WTC11 (cell line): Measurements from ENCODE around the gene CPD. TPM values are rescaled to one million over a fixed set of nuclear protein-coding genes. Genes with fewer than 3 reads are reported as not detected.

Source experiments
- ATAC-seq: fragments of 200-7000 bp; cut with Tn5 transposase; 2 replicates; pipeline ENCODE4 v1.10.0; 2021; ENCODE audit warnings: mild to moderate bottlenecking, moderate library complexity
- CTCF ChIA-PET: fragments of 300-600 bp; sonication (Branson Sonifier 250); formaldehyde crosslinking; loops from one replicate; lab custom pipeline; 2021; ENCODE audit warnings: antibody characterized with exemption; lab: Charles Lee
- POLR2A ChIA-PET: fragments of 350-600 bp; sonication (Branson Sonifier 250); formaldehyde crosslinking; loops from one replicate; lab custom pipeline; 2021; ENCODE audit warnings: antibody characterized with exemption; lab: Charles Lee
- DNase-seq: peaks from one replicate; pipeline ENCODE4 v3.0.0; 2021; ENCODE audit warnings: low spot score
- H3K27ac Mint-ChIP-seq: 2 replicates; pipeline ENCODE4 v1.8.0; 2021; ENCODE audit warnings: mixed read lengths
- H3K27me3 Mint-ChIP-seq: 2 replicates; pipeline ENCODE4 v1.8.0; 2021; ENCODE audit warnings: low read depth, mild to moderate bottlenecking, moderate library complexity, mixed read lengths
- H3K36me3 Mint-ChIP-seq: 2 replicates; pipeline ENCODE4 v1.8.0; 2021; ENCODE audit warnings: mixed read lengths
- H3K4me1 Mint-ChIP-seq: 2 replicates; pipeline ENCODE4 v1.8.0; 2022; ENCODE audit warnings: mixed read lengths
- H3K4me3 Mint-ChIP-seq: 2 replicates; pipeline ENCODE4 v1.8.0; 2021; ENCODE audit warnings: mild to moderate bottlenecking, moderate library complexity, mixed read lengths
- H3K9me3 Mint-ChIP-seq: 2 replicates; pipeline ENCODE4 v1.8.0; 2021; ENCODE audit warnings: mixed read lengths
- ATF1 ChIP-seq: sonication (generic); formaldehyde crosslinking; IDR thresholded peaks from 2 replicates; pipeline ENCODE4 v1.8.1; 2023; ENCODE audit warnings: mild to moderate bottlenecking, moderate library complexity, missing genetic modification reagents
- GABPB1 ChIP-seq: sonication (generic); formaldehyde crosslinking; IDR thresholded peaks from 2 replicates; pipeline ENCODE4 v1.8.1; 2023; ENCODE audit warnings: mild to moderate bottlenecking, missing genetic modification reagents
- HMGA2 ChIP-seq: fragments of 250-450 bp; sonication (Bioruptor Pico); IDR thresholded peaks from 2 replicates; pipeline ENCODE4 v1.4.0; 2021; ENCODE audit warnings: mild to moderate bottlenecking, moderate library complexity
- KAT7 ChIP-seq: sonication (generic); formaldehyde crosslinking; IDR thresholded peaks from 2 replicates; pipeline ENCODE4 v1.8.1; 2023; ENCODE audit warnings: missing genetic modification reagents, mild to moderate bottlenecking, borderline replicate concordance
- NFATC4 ChIP-seq: fragments of 250-450 bp; sonication (Bioruptor Pico); IDR thresholded peaks from 2 replicates; pipeline ENCODE4 v1.9.0; 2021; ENCODE audit warnings: mild to moderate bottlenecking
- NR2C2 ChIP-seq: sonication (generic); formaldehyde crosslinking; IDR thresholded peaks from 2 replicates; pipeline ENCODE4 v1.8.0; 2022; ENCODE audit warnings: mild to moderate bottlenecking, missing genetic modification reagents
- PRRX2 ChIP-seq: fragments of 250-450 bp; sonication (Bioruptor Pico); IDR thresholded peaks from 2 replicates; pipeline ENCODE4 v1.8.0; 2021; ENCODE audit warnings: mild to moderate bottlenecking
- SMAD3 ChIP-seq: sonication (generic); formaldehyde crosslinking; IDR thresholded peaks from 2 replicates; pipeline ENCODE4 v1.8.0; 2022; ENCODE audit warnings: missing genetic modification reagents, mild to moderate bottlenecking, borderline replicate concordance
- ZNF232 ChIP-seq: sonication (generic); formaldehyde crosslinking; IDR thresholded peaks from 2 replicates; pipeline ENCODE4 v1.8.0; 2022; ENCODE audit warnings: mild to moderate bottlenecking, missing genetic modification reagents
- total RNA-seq: library from RNA; stranded (reverse); gene quantifications from 3 replicates; pipeline ENCODE4 v1.2.3, GENCODE V29; 2021
- TF ChIP-seq, protein P1 (sequence below): sonication (generic); formaldehyde crosslinking; IDR thresholded peaks from 2 replicates; pipeline ENCODE4 v1.8.1; 2023; ENCODE audit warnings: mild to moderate bottlenecking, missing genetic modification reagents, borderline replicate concordance
- TF ChIP-seq, protein P2 (sequence below): fragments of 250-450 bp; sonication (Bioruptor Pico); IDR thresholded peaks from 2 replicates; pipeline ENCODE4 v1.9.0; 2021; ENCODE audit warnings: mild to moderate bottlenecking
- TF ChIP-seq, protein P3 (sequence below): sonication (generic); formaldehyde crosslinking; IDR thresholded peaks from 2 replicates; pipeline ENCODE4 v1.8.1; 2023; ENCODE audit warnings: mild to moderate bottlenecking, missing genetic modification reagents
- TF ChIP-seq, protein P4 (sequence below): fragments of 250-450 bp; sonication (Bioruptor Pico); IDR thresholded peaks from 2 replicates; pipeline ENCODE4 v2.1.2; 2022; ENCODE audit warnings: mild to moderate bottlenecking, moderate library complexity
- TF ChIP-seq, protein P5 (sequence below): sonication (generic); formaldehyde crosslinking; IDR thresholded peaks from 2 replicates; pipeline ENCODE4 v1.8.1; 2023; ENCODE audit warnings: mild to moderate bottlenecking, missing genetic modification reagents
- TF ChIP-seq, protein P6 (sequence below): sonication (generic); formaldehyde crosslinking; IDR thresholded peaks from 2 replicates; pipeline ENCODE4 v1.8.1; 2023; ENCODE audit warnings: mild to moderate bottlenecking, missing genetic modification reagents, moderate library complexity
- TF ChIP-seq, protein P7 (sequence below): sonication (generic); formaldehyde crosslinking; IDR thresholded peaks from 2 replicates; pipeline ENCODE4 v1.8.0; 2022; ENCODE audit warnings: mild to moderate bottlenecking, missing genetic modification reagents

The CPD gene
- total RNA-seq, 1 experiment from 2014 or later: 36.1 TPM

DNA sequence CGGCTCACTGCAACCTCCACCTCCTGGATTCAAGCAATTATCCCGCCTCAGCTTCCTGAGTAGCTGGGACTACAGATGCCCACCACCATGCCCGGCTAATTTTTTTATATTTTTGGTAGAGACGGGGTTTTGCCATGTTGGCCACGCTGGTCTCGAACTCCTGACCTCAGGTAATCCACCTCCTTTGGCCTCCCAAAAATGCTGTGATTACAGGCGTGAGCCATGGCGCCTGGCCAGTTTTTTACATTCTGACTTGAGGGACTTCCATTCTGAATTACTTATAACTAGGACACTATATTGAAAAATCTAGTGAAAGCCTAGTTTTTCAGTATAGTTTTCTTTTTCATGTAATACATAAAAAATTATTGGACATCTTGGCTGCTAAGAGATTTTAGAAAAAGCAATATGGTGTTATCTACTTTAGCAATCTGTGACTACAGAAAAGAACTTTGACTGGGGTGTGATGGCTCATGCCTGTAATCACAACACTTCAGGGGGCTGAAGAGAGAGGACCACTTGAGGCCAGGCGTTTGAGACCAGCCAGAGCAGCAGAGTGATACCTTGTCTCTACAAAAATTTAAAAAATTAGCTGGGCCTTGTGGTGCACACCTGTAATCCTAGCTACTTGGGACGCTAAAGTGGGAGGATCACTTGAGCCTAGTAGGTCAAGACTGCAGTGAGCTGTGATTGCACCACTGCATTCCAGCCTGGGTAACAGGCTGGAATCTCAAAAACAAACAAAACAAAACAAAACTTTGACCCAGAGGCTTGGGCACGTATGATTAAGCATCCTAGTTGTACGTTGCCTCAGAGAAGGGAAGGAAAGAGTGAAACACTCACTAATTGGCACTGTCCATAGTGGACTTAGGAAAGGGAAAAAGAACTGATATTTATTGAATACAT, 71.6 kb downstream of the CPD start:
- H3K4me3 Mint-ChIP-seq: no peak overlapping the region
- ATAC-seq (no peak), DNase-seq (no peak)
- H3K4me1 Mint-ChIP-seq: no peaks in the 10 kb centered on the region
- H3K27ac Mint-ChIP-seq: no peak overlapping the region
- H3K9me3 Mint-ChIP-seq: peaks cover 15% of the 10 kb centered on the region
- H3K36me3 Mint-ChIP-seq: peaks cover 38% of the 10 kb centered on the region
- TF ChIP-seq SMAD3 (CRISPR knock-in tag) (no peak), GABPB1 (CRISPR knock-in tag) (peak; percentile 73)
- POLR2A ChIA-PET: no interaction called here
- CTCF ChIA-PET: no interaction called here
- H3K27me3 Mint-ChIP-seq: no peaks in the 10 kb centered on the region

DNA sequence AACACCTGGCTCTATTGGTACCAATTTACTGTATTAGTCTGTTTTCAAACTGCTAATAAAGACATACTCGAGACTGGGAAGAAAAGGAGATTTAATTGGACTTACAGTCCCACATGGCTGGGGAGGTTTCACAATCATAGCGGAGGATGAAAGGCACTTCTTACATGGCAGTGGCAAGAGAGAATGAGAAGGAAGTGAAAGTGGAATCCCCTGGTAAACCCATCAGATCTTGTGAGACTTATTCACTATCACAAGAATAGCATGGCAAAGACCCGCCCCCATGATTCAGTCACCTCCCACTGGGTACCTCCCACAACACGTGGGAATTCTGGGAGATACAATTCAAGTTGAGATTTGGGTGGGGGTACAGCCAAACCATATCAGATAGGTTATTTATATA, 75.9 kb downstream of the CPD start:
- TF ChIP-seq, protein P1, sequence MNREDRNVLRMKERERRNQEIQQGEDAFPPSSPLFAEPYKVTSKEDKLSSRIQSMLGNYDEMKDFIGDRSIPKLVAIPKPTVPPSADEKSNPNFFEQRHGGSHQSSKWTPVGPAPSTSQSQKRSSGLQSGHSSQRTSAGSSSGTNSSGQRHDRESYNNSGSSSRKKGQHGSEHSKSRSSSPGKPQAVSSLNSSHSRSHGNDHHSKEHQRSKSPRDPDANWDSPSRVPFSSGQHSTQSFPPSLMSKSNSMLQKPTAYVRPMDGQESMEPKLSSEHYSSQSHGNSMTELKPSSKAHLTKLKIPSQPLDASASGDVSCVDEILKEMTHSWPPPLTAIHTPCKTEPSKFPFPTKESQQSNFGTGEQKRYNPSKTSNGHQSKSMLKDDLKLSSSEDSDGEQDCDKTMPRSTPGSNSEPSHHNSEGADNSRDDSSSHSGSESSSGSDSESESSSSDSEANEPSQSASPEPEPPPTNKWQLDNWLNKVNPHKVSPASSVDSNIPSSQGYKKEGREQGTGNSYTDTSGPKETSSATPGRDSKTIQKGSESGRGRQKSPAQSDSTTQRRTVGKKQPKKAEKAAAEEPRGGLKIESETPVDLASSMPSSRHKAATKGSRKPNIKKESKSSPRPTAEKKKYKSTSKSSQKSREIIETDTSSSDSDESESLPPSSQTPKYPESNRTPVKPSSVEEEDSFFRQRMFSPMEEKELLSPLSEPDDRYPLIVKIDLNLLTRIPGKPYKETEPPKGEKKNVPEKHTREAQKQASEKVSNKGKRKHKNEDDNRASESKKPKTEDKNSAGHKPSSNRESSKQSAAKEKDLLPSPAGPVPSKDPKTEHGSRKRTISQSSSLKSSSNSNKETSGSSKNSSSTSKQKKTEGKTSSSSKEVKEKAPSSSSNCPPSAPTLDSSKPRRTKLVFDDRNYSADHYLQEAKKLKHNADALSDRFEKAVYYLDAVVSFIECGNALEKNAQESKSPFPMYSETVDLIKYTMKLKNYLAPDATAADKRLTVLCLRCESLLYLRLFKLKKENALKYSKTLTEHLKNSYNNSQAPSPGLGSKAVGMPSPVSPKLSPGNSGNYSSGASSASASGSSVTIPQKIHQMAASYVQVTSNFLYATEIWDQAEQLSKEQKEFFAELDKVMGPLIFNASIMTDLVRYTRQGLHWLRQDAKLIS (CRISPR knock-in tag): no peak
- no peak for TF ChIP-seq ATF1 (CRISPR knock-in tag)
- no peak for TF ChIP-seq PRRX2 (CRISPR knock-in tag)
- TF ChIP-seq, all 79 proteins: peak for 0
- Mint-ChIP-seq H3K4me1 (no peaks in the 10 kb centered on the region), H3K27me3 (no peaks in the 10 kb centered on the region), H3K4me3 (no peak overlapping the region), H3K27ac (no peak overlapping the region), H3K9me3 (peaks cover 15% of the 10 kb centered on the region), H3K36me3 (peaks cover 48% of the 10 kb centered on the region)
- POLR2A ChIA-PET: no interaction called here
- DNase-seq: no peak
- CTCF ChIA-PET: no interaction called here
- no peak for ATAC-seq

DNA sequence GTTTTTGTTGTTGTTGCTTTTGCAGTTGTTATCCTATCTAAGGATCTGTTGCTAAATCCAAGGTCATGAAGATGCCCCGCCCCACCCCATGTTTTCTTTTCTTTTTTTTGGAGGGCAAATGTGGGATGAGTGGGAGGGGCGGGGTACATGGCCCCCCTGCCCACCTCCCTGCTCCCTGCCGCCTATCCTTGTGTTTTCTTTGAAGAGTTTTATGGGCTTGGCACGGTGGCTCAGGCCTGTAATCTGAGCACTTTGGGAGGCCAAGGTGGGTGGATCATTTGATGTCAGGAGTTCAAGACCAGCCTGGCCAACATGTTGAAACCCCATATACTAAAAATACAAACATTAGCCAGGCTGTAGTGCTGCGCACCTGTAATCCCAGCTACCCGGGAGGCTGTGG, 79.6 kb downstream of the CPD start:
- Mint-ChIP-seq H3K9me3 (peaks cover 27% of the 10 kb centered on the region), H3K4me3 (no peak overlapping the region), H3K27ac (no peak overlapping the region), H3K27me3 (no peaks in the 10 kb centered on the region), H3K36me3 (peaks cover 53% of the 10 kb centered on the region), H3K4me1 (no peaks in the 10 kb centered on the region)
- ATAC-seq (no peak), DNase-seq (no peak)
- POLR2A ChIA-PET: no interaction called here
- CTCF ChIA-PET: no interaction called here
- TF ChIP-seq, protein P2, sequence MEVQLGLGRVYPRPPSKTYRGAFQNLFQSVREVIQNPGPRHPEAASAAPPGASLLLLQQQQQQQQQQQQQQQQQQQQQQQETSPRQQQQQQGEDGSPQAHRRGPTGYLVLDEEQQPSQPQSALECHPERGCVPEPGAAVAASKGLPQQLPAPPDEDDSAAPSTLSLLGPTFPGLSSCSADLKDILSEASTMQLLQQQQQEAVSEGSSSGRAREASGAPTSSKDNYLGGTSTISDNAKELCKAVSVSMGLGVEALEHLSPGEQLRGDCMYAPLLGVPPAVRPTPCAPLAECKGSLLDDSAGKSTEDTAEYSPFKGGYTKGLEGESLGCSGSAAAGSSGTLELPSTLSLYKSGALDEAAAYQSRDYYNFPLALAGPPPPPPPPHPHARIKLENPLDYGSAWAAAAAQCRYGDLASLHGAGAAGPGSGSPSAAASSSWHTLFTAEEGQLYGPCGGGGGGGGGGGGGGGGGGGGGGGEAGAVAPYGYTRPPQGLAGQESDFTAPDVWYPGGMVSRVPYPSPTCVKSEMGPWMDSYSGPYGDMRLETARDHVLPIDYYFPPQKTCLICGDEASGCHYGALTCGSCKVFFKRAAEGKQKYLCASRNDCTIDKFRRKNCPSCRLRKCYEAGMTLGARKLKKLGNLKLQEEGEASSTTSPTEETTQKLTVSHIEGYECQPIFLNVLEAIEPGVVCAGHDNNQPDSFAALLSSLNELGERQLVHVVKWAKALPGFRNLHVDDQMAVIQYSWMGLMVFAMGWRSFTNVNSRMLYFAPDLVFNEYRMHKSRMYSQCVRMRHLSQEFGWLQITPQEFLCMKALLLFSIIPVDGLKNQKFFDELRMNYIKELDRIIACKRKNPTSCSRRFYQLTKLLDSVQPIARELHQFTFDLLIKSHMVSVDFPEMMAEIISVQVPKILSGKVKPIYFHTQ: no peak
- TF ChIP-seq, protein P3, sequence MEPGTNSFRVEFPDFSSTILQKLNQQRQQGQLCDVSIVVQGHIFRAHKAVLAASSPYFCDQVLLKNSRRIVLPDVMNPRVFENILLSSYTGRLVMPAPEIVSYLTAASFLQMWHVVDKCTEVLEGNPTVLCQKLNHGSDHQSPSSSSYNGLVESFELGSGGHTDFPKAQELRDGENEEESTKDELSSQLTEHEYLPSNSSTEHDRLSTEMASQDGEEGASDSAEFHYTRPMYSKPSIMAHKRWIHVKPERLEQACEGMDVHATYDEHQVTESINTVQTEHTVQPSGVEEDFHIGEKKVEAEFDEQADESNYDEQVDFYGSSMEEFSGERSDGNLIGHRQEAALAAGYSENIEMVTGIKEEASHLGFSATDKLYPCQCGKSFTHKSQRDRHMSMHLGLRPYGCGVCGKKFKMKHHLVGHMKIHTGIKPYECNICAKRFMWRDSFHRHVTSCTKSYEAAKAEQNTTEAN (CRISPR knock-in tag): no peak
- no peak for TF ChIP-seq ZNF232
- TF ChIP-seq NR2C2 (CRISPR knock-in tag): no peak
- no peak for TF ChIP-seq KAT7 (CRISPR knock-in tag)
- TF ChIP-seq, protein P4, sequence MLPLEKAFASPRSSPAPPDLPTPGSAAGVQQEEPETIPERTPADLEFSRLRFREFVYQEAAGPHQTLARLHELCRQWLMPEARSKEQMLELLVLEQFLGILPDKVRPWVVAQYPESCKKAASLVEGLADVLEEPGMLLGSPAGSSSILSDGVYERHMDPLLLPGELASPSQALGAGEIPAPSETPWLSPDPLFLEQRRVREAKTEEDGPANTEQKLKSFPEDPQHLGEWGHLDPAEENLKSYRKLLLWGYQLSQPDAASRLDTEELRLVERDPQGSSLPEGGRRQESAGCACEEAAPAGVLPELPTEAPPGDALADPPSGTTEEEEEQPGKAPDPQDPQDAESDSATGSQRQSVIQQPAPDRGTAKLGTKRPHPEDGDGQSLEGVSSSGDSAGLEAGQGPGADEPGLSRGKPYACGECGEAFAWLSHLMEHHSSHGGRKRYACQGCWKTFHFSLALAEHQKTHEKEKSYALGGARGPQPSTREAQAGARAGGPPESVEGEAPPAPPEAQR (CRISPR knock-in tag): no peak
- TF ChIP-seq, protein P5, sequence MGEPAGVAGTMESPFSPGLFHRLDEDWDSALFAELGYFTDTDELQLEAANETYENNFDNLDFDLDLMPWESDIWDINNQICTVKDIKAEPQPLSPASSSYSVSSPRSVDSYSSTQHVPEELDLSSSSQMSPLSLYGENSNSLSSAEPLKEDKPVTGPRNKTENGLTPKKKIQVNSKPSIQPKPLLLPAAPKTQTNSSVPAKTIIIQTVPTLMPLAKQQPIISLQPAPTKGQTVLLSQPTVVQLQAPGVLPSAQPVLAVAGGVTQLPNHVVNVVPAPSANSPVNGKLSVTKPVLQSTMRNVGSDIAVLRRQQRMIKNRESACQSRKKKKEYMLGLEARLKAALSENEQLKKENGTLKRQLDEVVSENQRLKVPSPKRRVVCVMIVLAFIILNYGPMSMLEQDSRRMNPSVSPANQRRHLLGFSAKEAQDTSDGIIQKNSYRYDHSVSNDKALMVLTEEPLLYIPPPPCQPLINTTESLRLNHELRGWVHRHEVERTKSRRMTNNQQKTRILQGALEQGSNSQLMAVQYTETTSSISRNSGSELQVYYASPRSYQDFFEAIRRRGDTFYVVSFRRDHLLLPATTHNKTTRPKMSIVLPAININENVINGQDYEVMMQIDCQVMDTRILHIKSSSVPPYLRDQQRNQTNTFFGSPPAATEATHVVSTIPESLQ (CRISPR knock-in tag): no peak
- TF ChIP-seq, protein P6, sequence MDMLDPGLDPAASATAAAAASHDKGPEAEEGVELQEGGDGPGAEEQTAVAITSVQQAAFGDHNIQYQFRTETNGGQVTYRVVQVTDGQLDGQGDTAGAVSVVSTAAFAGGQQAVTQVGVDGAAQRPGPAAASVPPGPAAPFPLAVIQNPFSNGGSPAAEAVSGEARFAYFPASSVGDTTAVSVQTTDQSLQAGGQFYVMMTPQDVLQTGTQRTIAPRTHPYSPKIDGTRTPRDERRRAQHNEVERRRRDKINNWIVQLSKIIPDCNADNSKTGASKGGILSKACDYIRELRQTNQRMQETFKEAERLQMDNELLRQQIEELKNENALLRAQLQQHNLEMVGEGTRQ (CRISPR knock-in tag): no peak
- no peak for TF ChIP-seq NFATC4 (CRISPR knock-in tag)
- TF ChIP-seq, protein P7, sequence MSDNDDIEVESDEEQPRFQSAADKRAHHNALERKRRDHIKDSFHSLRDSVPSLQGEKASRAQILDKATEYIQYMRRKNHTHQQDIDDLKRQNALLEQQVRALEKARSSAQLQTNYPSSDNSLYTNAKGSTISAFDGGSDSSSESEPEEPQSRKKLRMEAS (CRISPR knock-in tag): no peak
- TF ChIP-seq HMGA2 (CRISPR knock-in tag): no peak
